Thyroid gland (tissue), 4 donors: ENCODE data around the gene PLEKHA4.

Experiments
- POLR2A ChIP-seq, 2 donors: fragments of 450-650 bp; IDR thresholded peaks; one replicate each; pipeline ENCODE4 v1.6.1; 2017; ENCODE audit warnings: antibody characterized with exemption in 2 of 2, mild to moderate bottlenecking in 2 of 2, moderate library complexity in 1 of 2
- TF ChIP-seq, protein P1 (sequence below), 6 experiments: fragments of 200-600 bp in 3 of 6; fragments of 450-650 bp in 3 of 6; sonication (generic) in 3 of 6; IDR thresholded peaks; one replicate each; pipeline ENCODE4 v1.5.1; 2016 to 2019; ENCODE audit warnings: antibody characterized with exemption in 6 of 6, mild to moderate bottlenecking in 2 of 6, inconsistent platforms in 1 of 6, moderate library complexity in 1 of 6

DNA sequence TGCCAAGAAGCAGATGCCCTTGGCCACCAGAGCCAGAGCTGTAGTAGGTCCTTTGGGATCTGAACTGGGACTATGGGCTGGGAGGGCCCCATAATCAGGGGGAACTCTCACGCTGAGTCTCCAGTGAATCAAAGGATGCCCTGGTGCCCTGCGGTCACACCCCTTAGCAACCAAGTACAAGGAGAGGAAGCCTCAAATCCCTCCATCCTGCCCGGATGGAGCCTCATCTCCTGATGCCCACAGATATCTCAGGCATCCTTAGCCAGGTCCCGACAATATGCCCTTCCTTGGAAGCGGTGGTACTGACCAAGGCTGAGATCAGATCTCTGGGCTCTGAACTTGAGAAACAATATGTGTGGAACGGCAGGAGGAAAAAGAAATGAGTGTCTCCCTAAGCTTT, 1.7 kb downstream of the PLEKHA4 start:
- TF ChIP-seq, protein P1, sequence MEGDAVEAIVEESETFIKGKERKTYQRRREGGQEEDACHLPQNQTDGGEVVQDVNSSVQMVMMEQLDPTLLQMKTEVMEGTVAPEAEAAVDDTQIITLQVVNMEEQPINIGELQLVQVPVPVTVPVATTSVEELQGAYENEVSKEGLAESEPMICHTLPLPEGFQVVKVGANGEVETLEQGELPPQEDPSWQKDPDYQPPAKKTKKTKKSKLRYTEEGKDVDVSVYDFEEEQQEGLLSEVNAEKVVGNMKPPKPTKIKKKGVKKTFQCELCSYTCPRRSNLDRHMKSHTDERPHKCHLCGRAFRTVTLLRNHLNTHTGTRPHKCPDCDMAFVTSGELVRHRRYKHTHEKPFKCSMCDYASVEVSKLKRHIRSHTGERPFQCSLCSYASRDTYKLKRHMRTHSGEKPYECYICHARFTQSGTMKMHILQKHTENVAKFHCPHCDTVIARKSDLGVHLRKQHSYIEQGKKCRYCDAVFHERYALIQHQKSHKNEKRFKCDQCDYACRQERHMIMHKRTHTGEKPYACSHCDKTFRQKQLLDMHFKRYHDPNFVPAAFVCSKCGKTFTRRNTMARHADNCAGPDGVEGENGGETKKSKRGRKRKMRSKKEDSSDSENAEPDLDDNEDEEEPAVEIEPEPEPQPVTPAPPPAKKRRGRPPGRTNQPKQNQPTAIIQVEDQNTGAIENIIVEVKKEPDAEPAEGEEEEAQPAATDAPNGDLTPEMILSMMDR (IDR thresholded peaks at IDR 0.05): no peak
- TF ChIP-seq POLR2A (IDR thresholded peaks at IDR 0.05): no peak
